NT2/D1 (cell line): Measurements from ENCODE around the gene POU2AF1.
"Not testable (repeated sequence)": the region's sequence is repeated elsewhere in the genome, so short reads cannot be mapped to it uniquely, and the experiment has no call there.

Experiments
- DNase-seq: peaks from one replicate; pipeline ENCODE4 v3.0.0-alpha.2; 2011; ENCODE audit warnings: low read depth, low spot score
- H3K27me3 ChIP-seq: 2 replicates; pipeline ENCODE4 v1.6.0; 2011; ENCODE audit warnings: mild to moderate bottlenecking; ENCODE audit not compliant: insufficient read length, insufficient read depth
- H3K36me3 ChIP-seq: 2 replicates; pipeline ENCODE4 v1.6.1; 2011; ENCODE audit warnings: mild to moderate bottlenecking, low read length, mixed read lengths; ENCODE audit not compliant: insufficient read depth, insufficient read length
- H3K4me1 ChIP-seq: 2 replicates; pipeline ENCODE4 v1.5.1; 2011; ENCODE audit not compliant: insufficient read depth, insufficient read length
- H3K4me3 ChIP-seq: 2 replicates; pipeline ENCODE4 v1.5.1; 2011; ENCODE audit warnings: low read depth; ENCODE audit not compliant: insufficient read length
- H3K9ac ChIP-seq: 2 replicates; pipeline ENCODE4 v1.6.0; 2011; ENCODE audit warnings: low read depth; ENCODE audit not compliant: insufficient read length
- H3K9me3 ChIP-seq: 2 replicates; pipeline ENCODE4 v1.5.1; 2011; ENCODE audit warnings: mild to moderate bottlenecking, low read length; ENCODE audit not compliant: insufficient read depth
- SUZ12 ChIP-seq: IDR thresholded peaks from 2 replicates; pipeline ENCODE4 v1.6.1; 2011; ENCODE audit not compliant: insufficient read length, insufficient read depth; ENCODE audit errors: extremely low read depth
- YY1 ChIP-seq: IDR thresholded peaks from 2 replicates; pipeline ENCODE4 v1.6.1; 2011; ENCODE audit not compliant: insufficient read length, insufficient read depth
- ZNF274 ChIP-seq: IDR thresholded peaks from 2 replicates; pipeline ENCODE4 v1.6.1; 2011; ENCODE audit warnings: mild to moderate bottlenecking, low read depth, low read length

POU2AF1 gene

GRCh38 chr11:111400595-111400994 is 21.5 kb upstream of the POU2AF1 start:
- Histone ChIP-seq H3K9me3 (no peaks in the 10 kb centered on the region), H3K27me3 (no peaks in the 10 kb centered on the region), H3K36me3 (no peaks in the 10 kb centered on the region), H3K9ac (no peak overlapping the region), H3K4me3 (no peak overlapping the region), H3K4me1 (no peaks in the 10 kb centered on the region)
- DNase-seq, result no peak
- TF ChIP-seq ZNF274 (no peak), YY1 (no peak), SUZ12 (no peak)

GRCh38 chr11:111399187-111400031 is 20.3 kb upstream of the POU2AF1 start:
- Histone ChIP-seq H3K27me3 (no peaks in the 10 kb centered on the region), H3K9ac (no peak overlapping the region), H3K4me3 (no peak overlapping the region), H3K4me1 (no peaks in the 10 kb centered on the region), H3K9me3 (no peaks in the 10 kb centered on the region), H3K36me3 (no peaks in the 10 kb centered on the region)
- TF ChIP-seq ZNF274 (no peak), YY1 (no peak), SUZ12 (no peak)
- DNase-seq, result no peak

- no peak for DNase-seq
- no peaks in the 10 kb centered on the region for H3K4me1 ChIP-seq
- no peak overlapping the region for H3K9ac ChIP-seq
- H3K27me3 ChIP-seq, result no peaks in the 10 kb centered on the region
- no peak overlapping the region for H3K4me3 ChIP-seq
- no peaks in the 10 kb centered on the region for H3K9me3 ChIP-seq
- TF ChIP-seq SUZ12, result no peak
- no peak for TF ChIP-seq ZNF274
- no peak for TF ChIP-seq YY1
- no peaks in the 10 kb centered on the region for H3K36me3 ChIP-seq
These were observed 18.0 kb upstream of the POU2AF1 start for GRCh38 chr11:111397034-111397433.

- TF ChIP-seq YY1 (no peak), ZNF274 (no peak), SUZ12 (no peak)
- Histone ChIP-seq H3K9me3 (no peaks in the 10 kb centered on the region), H3K9ac (no peak overlapping the region), H3K27me3 (no peaks in the 10 kb centered on the region), H3K4me3 (no peak overlapping the region), H3K36me3 (no peaks in the 10 kb centered on the region), H3K4me1 (no peaks in the 10 kb centered on the region)
- DNase-seq, result no peak
These were observed 16.7 kb upstream of the POU2AF1 start for GRCh38 chr11:111395749-111396148.

GRCh38 chr11:111395081-111395480 is 16.0 kb upstream of the POU2AF1 start:
- no peak overlapping the region for H3K9ac ChIP-seq
- H3K9me3 ChIP-seq, result no peaks in the 10 kb centered on the region
- no peaks in the 10 kb centered on the region for H3K4me1 ChIP-seq
- H3K36me3 ChIP-seq, result no peaks in the 10 kb centered on the region
- no peaks in the 10 kb centered on the region for H3K27me3 ChIP-seq
- no peak for DNase-seq
- TF ChIP-seq SUZ12, result no peak
- TF ChIP-seq YY1, result no peak
- TF ChIP-seq ZNF274, result no peak
- H3K4me3 ChIP-seq, result no peak overlapping the region

GRCh38 chr11:111394147-111394546 is 15.1 kb upstream of the POU2AF1 start:
- not testable (repeated sequence) for H3K4me3 ChIP-seq, H3K9me3 ChIP-seq, H3K9ac ChIP-seq, H3K36me3 ChIP-seq, H3K4me1 ChIP-seq, DNase-seq, H3K27me3 ChIP-seq

GRCh38 chr11:111393585-111393984 is 14.5 kb upstream of the POU2AF1 start:
- no peak overlapping the region for H3K9ac ChIP-seq
- no peaks in the 10 kb centered on the region for H3K27me3 ChIP-seq
- no peaks in the 10 kb centered on the region for H3K9me3 ChIP-seq
- H3K36me3 ChIP-seq, result no peaks in the 10 kb centered on the region
- no peaks in the 10 kb centered on the region for H3K4me1 ChIP-seq
- H3K4me3 ChIP-seq, result no peak overlapping the region
- TF ChIP-seq SUZ12 (no peak), YY1 (no peak), ZNF274 (no peak)
- DNase-seq, result no peak

- H3K27me3 ChIP-seq, result no peaks in the 10 kb centered on the region
- no peak overlapping the region for H3K9ac ChIP-seq
- H3K4me3 ChIP-seq, result no peak overlapping the region
- H3K36me3 ChIP-seq, result no peaks in the 10 kb centered on the region
- DNase-seq, result no peak
- no peaks in the 10 kb centered on the region for H3K9me3 ChIP-seq
- TF ChIP-seq YY1, result no peak
- no peak for TF ChIP-seq SUZ12
- no peak for TF ChIP-seq ZNF274
- H3K4me1 ChIP-seq, result no peaks in the 10 kb centered on the region
These were observed 14.0 kb upstream of the POU2AF1 start for GRCh38 chr11:111393096-111393495.
